OCI-LY3 (cell line): ENCODE data around the gene PHF21B.

ENCODE experiments used
- H2AFZ ChIP-seq: fragments of 200-600, 300-600 bp; shearing (Covaris generic); 2 replicates; pipeline ENCODE4 v1.6.0; 2014; ENCODE audit warnings: antibody characterized with exemption, low read depth, low read length
- H3K27ac ChIP-seq: fragments of 200-600, 300-600 bp; sonication (generic); 2 replicates; pipeline ENCODE4 v1.5.1; 2014; ENCODE audit warnings: mild to moderate bottlenecking, low read length, moderate library complexity, mixed read lengths
- H3K27me3 ChIP-seq: fragments of 200-600, 300-600 bp; sonication (generic); 2 replicates; pipeline ENCODE4 v1.6.1; 2014; ENCODE audit warnings: low read depth, low read length, mixed read lengths
- H3K36me3 ChIP-seq: fragments of 200-600, 300-600 bp; sonication (generic); replicated peaks from 2 replicates; pipeline ENCODE3; 2014; ENCODE audit warnings: low read depth, low read length, mixed read lengths
- H3K4me1 ChIP-seq: fragments of 300-600, 200-600 bp; sonication (generic); 2 replicates; pipeline ENCODE4 v1.6.1; 2014; ENCODE audit warnings: low read length, mixed read lengths
- H3K4me2 ChIP-seq: fragments of 200-600, 300-600 bp; sonication (generic); 2 replicates; pipeline ENCODE4 v1.6.1; 2014; ENCODE audit warnings: low read length, mixed read lengths
- H3K4me3 ChIP-seq: fragments of 300-600, 200-600 bp; sonication (generic); 2 replicates; pipeline ENCODE4 v1.5.1; 2014; ENCODE audit warnings: antibody characterized with exemption, mild to moderate bottlenecking, low read length, moderate library complexity
- H3K79me2 ChIP-seq: fragments of 300-600, 200-600 bp; shearing (Covaris generic); 2 replicates; pipeline ENCODE4 v1.6.1; 2014; ENCODE audit warnings: mild to moderate bottlenecking, low read length, mixed read lengths
- H3K9ac ChIP-seq: fragments of 300-600, 200-600 bp; shearing (Covaris generic); 2 replicates; pipeline ENCODE4 v1.6.0; 2014; ENCODE audit warnings: mild to moderate bottlenecking, low read length, moderate library complexity
- H3K9me3 ChIP-seq: fragments of 200-600, 300-600 bp; shearing (Covaris generic); 2 replicates; pipeline ENCODE4 v1.6.1; 2014; ENCODE audit warnings: low read length, mixed read lengths; ENCODE audit not compliant: insufficient read depth
- H4K20me1 ChIP-seq: fragments of 200-600, 300-600 bp; sonication (generic); 2 replicates; pipeline ENCODE4 v1.6.1; 2016; ENCODE audit warnings: low read length, mixed read lengths; ENCODE audit not compliant: insufficient read depth
- EZH2phosphoT487 ChIP-seq: fragments of 200-600 bp; shearing (Covaris generic); IDR thresholded peaks from 2 replicates; pipeline ENCODE4 v1.6.1; 2018; ENCODE audit warnings: antibody characterized with exemption, mixed run types, low read depth
- TF ChIP-seq, protein P1 (sequence below): fragments of 200-600, 300-600 bp; sonication (generic); IDR thresholded peaks from 2 replicates; pipeline ENCODE4 v1.5.1; 2014; ENCODE audit warnings: antibody characterized with exemption, low read length, low read depth

Gene PHF21B

GRCh38 chr22:44928711-44929358 lies 81.0 kb downstream of the PHF21B start:
- Histone ChIP-seq H4K20me1 (0 out of 2 replicates have a peak, but pooled peaks cover 6% of the 10 kb centered on the region), H3K4me2 (no peak overlapping the region), H2AFZ (no peak overlapping the region), H3K79me2 (no peaks in the 10 kb centered on the region), H3K9ac (no peak overlapping the region), H3K27me3 (no peaks in the 10 kb centered on the region), H3K27ac (no peak overlapping the region), H3K36me3 (no peaks in the 10 kb centered on the region), H3K4me1 (no peaks in the 10 kb centered on the region), H3K9me3 (no peaks in the 10 kb centered on the region), H3K4me3 (no peak overlapping the region)
- no peak for TF ChIP-seq EZH2phosphoT487
- TF ChIP-seq, protein P1, sequence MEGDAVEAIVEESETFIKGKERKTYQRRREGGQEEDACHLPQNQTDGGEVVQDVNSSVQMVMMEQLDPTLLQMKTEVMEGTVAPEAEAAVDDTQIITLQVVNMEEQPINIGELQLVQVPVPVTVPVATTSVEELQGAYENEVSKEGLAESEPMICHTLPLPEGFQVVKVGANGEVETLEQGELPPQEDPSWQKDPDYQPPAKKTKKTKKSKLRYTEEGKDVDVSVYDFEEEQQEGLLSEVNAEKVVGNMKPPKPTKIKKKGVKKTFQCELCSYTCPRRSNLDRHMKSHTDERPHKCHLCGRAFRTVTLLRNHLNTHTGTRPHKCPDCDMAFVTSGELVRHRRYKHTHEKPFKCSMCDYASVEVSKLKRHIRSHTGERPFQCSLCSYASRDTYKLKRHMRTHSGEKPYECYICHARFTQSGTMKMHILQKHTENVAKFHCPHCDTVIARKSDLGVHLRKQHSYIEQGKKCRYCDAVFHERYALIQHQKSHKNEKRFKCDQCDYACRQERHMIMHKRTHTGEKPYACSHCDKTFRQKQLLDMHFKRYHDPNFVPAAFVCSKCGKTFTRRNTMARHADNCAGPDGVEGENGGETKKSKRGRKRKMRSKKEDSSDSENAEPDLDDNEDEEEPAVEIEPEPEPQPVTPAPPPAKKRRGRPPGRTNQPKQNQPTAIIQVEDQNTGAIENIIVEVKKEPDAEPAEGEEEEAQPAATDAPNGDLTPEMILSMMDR, result no peak

DNA sequence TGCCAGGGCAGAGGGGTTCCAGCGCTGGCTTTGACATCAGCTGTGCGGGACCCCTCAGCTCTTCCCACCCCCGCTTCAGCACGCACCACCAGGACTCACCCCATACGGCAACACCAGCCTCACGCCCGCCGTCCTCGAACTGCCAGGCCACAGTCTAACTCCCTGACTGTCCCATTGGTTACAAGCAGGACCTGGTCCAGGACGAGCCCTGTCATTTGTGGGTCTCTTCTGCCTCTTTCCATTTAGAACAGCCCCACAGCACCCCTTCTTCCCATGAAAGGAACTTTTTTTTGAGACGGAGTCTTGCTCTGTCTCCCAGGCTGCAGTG lies 81.7 kb downstream of the PHF21B start:
- no peaks in the 10 kb centered on the region for H3K9me3 ChIP-seq
- no peak overlapping the region for H3K4me2 ChIP-seq
- no peaks in the 10 kb centered on the region for H3K4me1 ChIP-seq
- H3K27me3 ChIP-seq, result no peaks in the 10 kb centered on the region
- TF ChIP-seq, protein P1, result no peak
- no peak for TF ChIP-seq EZH2phosphoT487
- 0 out of 2 replicates have a peak, but pooled peaks cover 6% of the 10 kb centered on the region for H4K20me1 ChIP-seq
- no peaks in the 10 kb centered on the region for H3K79me2 ChIP-seq
- H3K36me3 ChIP-seq, result no peaks in the 10 kb centered on the region
- no peak overlapping the region for H3K9ac ChIP-seq
- H3K4me3 ChIP-seq, result no peak overlapping the region
- H2AFZ ChIP-seq, result no peak overlapping the region
- no peak overlapping the region for H3K27ac ChIP-seq

GRCh38 chr22:44927463-44928135 lies 82.2 kb downstream of the PHF21B start:
- H3K27me3 ChIP-seq, result no peaks in the 10 kb centered on the region
- no peaks in the 10 kb centered on the region for H3K36me3 ChIP-seq
- TF ChIP-seq, protein P1, result no peak
- TF ChIP-seq EZH2phosphoT487, result no peak

GRCh38 chr22:44926491-44927415 lies 83.1 kb downstream of the PHF21B start:
- H3K27me3 ChIP-seq, result no peaks in the 10 kb centered on the region
- no peak overlapping the region for H3K4me2 ChIP-seq
- no peaks in the 10 kb centered on the region for H3K4me1 ChIP-seq
- H3K9me3 ChIP-seq, result no peaks in the 10 kb centered on the region
- no peak overlapping the region for H3K27ac ChIP-seq
- no peaks in the 10 kb centered on the region for H3K36me3 ChIP-seq
- no peaks in the 10 kb centered on the region for H3K79me2 ChIP-seq
- no peak overlapping the region for H3K4me3 ChIP-seq
- TF ChIP-seq, protein P1, result no peak
- no peak for TF ChIP-seq EZH2phosphoT487
- H3K9ac ChIP-seq, result no peak overlapping the region
- H4K20me1 ChIP-seq, result 0 out of 2 replicates have a peak, but pooled peaks cover 6% of the 10 kb centered on the region
- H2AFZ ChIP-seq, result no peak overlapping the region

More at GRCh38 chr22:44927463-44928135, 82.2 kb downstream of the PHF21B start:
- Histone ChIP-seq H3K4me3 (no peak overlapping the region), H3K27ac (no peak overlapping the region), H3K9ac (no peak overlapping the region), H3K4me1 (no peaks in the 10 kb centered on the region), H2AFZ (no peak overlapping the region), H3K79me2 (no peaks in the 10 kb centered on the region), H3K9me3 (no peaks in the 10 kb centered on the region), H3K4me2 (no peak overlapping the region), H4K20me1 (0 out of 2 replicates have a peak, but pooled peaks cover 6% of the 10 kb centered on the region)
